ENCODE data around the gene PPM1A. TPM values are rescaled to one million over a fixed set of nuclear protein-coding genes. Genes with fewer than 3 reads are reported as not detected.

Gene PPM1A
- total and polyA plus RNA-seq, 2 experiments from 2014 or later, result 16.9 to 21.5 TPM

DNA sequence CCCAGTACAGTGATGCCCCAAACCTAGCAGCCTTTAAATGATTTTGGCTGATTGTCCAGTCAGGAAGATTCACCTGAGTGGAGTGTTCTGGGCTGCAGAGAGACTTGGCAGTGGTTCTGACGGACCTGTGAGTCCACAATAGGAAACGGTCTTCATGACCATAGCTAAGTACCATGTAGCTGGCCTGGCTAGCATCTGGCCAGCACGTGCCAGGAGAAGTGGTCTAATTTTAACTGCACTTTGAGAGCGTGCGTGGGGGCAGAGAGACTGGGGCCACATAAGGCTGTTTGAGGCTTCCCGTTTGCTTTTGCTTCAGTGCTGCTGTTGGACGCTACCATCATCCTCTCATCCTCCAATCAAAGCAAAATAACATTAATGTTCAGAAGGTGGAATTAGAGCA, 54.7 kb downstream of the PPM1A start:
- Histone ChIP-seq H3K27ac (no peak overlapping the region), H3K4me1 (ENCODE audit: insufficient read depth) (no peaks in the 10 kb centered on the region), H3K27me3 (replicated peaks; ENCODE audit: insufficient read depth) (no peaks in the 10 kb centered on the region), H3K9ac (no peak overlapping the region), H3K9me3 (ENCODE audit: low read depth) (no peaks in the 10 kb centered on the region), H3F3A (ENCODE audit: insufficient read depth) (0 out of 2 replicates have a peak, but pooled peaks cover 7% of the 10 kb centered on the region), H4K20me1 (ENCODE audit: insufficient read depth) (no peaks in the 10 kb centered on the region), H3K4me2 (ENCODE audit: unreplicated experiment) (no peak overlapping the region), H3K79me2 (ENCODE audit: insufficient read depth) (no peaks in the 10 kb centered on the region), H3K9me2 (ENCODE audit: insufficient read depth) (no peaks in the 10 kb centered on the region), H2AFZ (no peak overlapping the region), H3K4me3 (no peak overlapping the region), H3K36me3 (ENCODE audit: low read depth) (no peaks in the 10 kb centered on the region)
- TF ChIP-seq EZH2 (IDR thresholded peaks at IDR 0.05; ENCODE audit: insufficient read depth, poor library complexity, severe bottlenecking) (no peak), EZH2phosphoT487 (IDR thresholded peaks at IDR 0.05; ENCODE audit: insufficient read depth, low read depth) (no peak)
- no peak for DNase-seq
- in situ Hi-C loops (cut with MboI), result no loop called here
- 54 to 58% methylated on average over 7 of the region's 7 CpGs for WGBS, 2 experiments (ENCODE audit: low coverage in 1 of 2, low lambda C conversion rate in 2 of 2, missing lambda C conversion rate in 2 of 2)

DNA sequence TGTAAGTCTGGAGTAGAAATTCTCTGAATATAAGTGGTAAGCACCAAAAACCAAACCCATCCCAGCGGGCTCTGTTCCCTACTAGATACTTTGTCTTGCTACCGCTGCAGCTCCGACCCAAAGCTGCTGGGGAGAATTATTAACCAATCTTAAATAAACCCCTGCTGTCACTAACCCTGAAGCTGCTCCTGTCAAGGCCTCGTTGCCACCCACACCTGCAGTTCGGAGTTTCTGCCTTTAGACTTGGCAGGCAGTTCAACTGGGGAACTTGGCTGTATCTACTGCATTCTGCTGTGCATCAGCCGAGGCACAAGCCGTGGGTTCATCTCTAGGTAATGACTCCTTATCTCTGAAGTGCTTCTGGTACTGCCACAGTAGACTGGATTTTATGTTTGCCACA, 55.5 kb downstream of the PPM1A start:
- Histone ChIP-seq H3K9me2 (ENCODE audit: insufficient read depth) (no peaks in the 10 kb centered on the region), H3K36me3 (ENCODE audit: low read depth) (no peaks in the 10 kb centered on the region), H4K20me1 (ENCODE audit: insufficient read depth) (no peaks in the 10 kb centered on the region), H3K79me2 (ENCODE audit: insufficient read depth) (no peaks in the 10 kb centered on the region), H3K4me1 (ENCODE audit: insufficient read depth) (no peaks in the 10 kb centered on the region), H3K4me2 (ENCODE audit: unreplicated experiment) (no peak overlapping the region), H3K4me3 (no peak overlapping the region), H3F3A (ENCODE audit: insufficient read depth) (0 out of 2 replicates have a peak, but pooled peaks cover 7% of the 10 kb centered on the region), H3K27me3 (replicated peaks; ENCODE audit: insufficient read depth) (no peaks in the 10 kb centered on the region), H3K9ac (no peak overlapping the region), H3K27ac (no peak overlapping the region), H3K9me3 (ENCODE audit: low read depth) (no peaks in the 10 kb centered on the region), H2AFZ (no peak overlapping the region)
- WGBS, 2 experiments (ENCODE audit: low coverage in 1 of 2, low lambda C conversion rate in 2 of 2, missing lambda C conversion rate in 2 of 2), result 80 to 88% methylated on average over 7 of the region's 7 CpGs
- DNase-seq, result no peak
- in situ Hi-C loops (cut with MboI), result no loop called here
- TF ChIP-seq EZH2 (IDR thresholded peaks at IDR 0.05; ENCODE audit: insufficient read depth, poor library complexity, severe bottlenecking) (no peak), EZH2phosphoT487 (IDR thresholded peaks at IDR 0.05; ENCODE audit: insufficient read depth, low read depth) (no peak)

DNA sequence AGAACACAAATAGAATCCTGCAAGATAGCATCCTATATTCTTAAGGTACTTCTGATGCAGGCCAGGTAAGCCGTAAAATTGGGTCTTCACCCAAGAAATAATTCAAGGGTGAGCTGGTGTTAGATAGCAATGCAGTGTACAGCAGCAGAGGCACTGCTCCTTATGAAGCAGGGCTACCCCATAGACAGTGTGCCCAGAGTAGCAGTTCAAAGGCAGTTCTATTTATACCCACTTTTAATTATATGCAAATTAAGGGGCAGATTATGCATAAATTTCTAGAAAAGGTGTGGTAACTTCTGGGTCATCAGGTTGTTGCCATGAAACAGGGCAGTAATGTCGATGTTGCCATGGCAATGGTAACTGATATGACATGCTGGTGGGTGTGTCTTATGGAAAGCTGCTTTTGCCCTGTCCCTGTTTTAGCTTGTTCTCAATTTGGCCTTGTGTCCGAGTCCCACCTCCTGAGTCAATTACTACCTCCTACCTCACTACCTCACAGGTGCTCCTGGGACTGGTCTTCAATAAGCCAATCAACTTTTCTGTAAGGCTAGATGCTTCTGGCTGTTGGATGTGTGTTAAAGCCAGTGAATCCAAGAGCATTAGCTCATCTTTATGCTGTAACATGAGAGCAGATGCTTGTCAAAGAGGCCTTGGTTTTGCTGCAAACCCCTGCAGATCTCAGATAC, 61.0 kb downstream of the PPM1A start:
- no peak overlapping the region for H3K9ac ChIP-seq
- 0 out of 2 replicates have a peak, but pooled peaks cover 7% of the 10 kb centered on the region for H3F3A ChIP-seq (ENCODE audit: insufficient read depth)
- no peaks in the 10 kb centered on the region for H3K27me3 ChIP-seq (replicated peaks; ENCODE audit: insufficient read depth)
- no peak overlapping the region for H3K4me2 ChIP-seq (ENCODE audit: unreplicated experiment)
- H3K4me3 ChIP-seq, result no peak overlapping the region
- H3K79me2 ChIP-seq (ENCODE audit: insufficient read depth), result no peaks in the 10 kb centered on the region
- H3K27ac ChIP-seq, result no peak overlapping the region
- H2AFZ ChIP-seq, result no peak overlapping the region
- no peaks in the 10 kb centered on the region for H4K20me1 ChIP-seq (ENCODE audit: insufficient read depth)
- no peaks in the 10 kb centered on the region for H3K36me3 ChIP-seq (ENCODE audit: low read depth)
- no peaks in the 10 kb centered on the region for H3K9me3 ChIP-seq (ENCODE audit: low read depth)
- in situ Hi-C loops (cut with MboI), result no loop called here
- WGBS, 2 experiments (ENCODE audit: low coverage in 1 of 2, low lambda C conversion rate in 2 of 2, missing lambda C conversion rate in 2 of 2), result 33 to 34% methylated on average over 3 of the region's 3 CpGs
- no peaks in the 10 kb centered on the region for H3K9me2 ChIP-seq (ENCODE audit: insufficient read depth)
- no peak for TF ChIP-seq EZH2 (IDR thresholded peaks at IDR 0.05; ENCODE audit: insufficient read depth, poor library complexity, severe bottlenecking)
- TF ChIP-seq EZH2phosphoT487 (IDR thresholded peaks at IDR 0.05; ENCODE audit: insufficient read depth, low read depth), result no peak
- H3K4me1 ChIP-seq (ENCODE audit: insufficient read depth), result no peaks in the 10 kb centered on the region
- no peak for DNase-seq

DNA sequence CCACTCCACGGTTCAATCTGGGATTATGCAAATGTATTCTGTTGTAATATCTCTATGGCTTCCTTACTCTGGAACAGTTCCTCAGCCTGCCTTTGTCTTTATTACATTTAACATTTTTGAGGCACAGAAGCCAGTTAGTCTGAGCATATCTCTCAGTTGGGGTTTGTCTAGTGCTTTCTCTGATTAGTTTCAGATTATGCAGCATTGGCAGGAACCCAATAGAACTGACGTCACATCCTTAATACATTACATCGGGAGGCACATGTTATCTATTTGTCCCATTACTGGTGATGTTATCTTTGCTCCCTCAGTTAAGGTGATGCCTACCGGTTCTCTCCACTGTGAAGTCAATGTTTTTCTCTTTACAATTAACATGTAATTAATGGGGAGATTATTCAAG, 62.4 kb downstream of the PPM1A start:
- Histone ChIP-seq H3K9me3 (ENCODE audit: low read depth) (no peaks in the 10 kb centered on the region), H3K27me3 (replicated peaks; ENCODE audit: insufficient read depth) (no peaks in the 10 kb centered on the region), H4K20me1 (ENCODE audit: insufficient read depth) (no peaks in the 10 kb centered on the region), H3F3A (ENCODE audit: insufficient read depth) (0 out of 2 replicates have a peak, but pooled peaks cover 7% of the 10 kb centered on the region), H3K9ac (no peak overlapping the region), H3K4me3 (no peak overlapping the region), H3K4me1 (ENCODE audit: insufficient read depth) (no peaks in the 10 kb centered on the region), H3K27ac (no peak overlapping the region), H3K9me2 (ENCODE audit: insufficient read depth) (no peaks in the 10 kb centered on the region), H3K4me2 (ENCODE audit: unreplicated experiment) (no peak overlapping the region), H2AFZ (no peak overlapping the region), H3K36me3 (ENCODE audit: low read depth) (no peaks in the 10 kb centered on the region), H3K79me2 (ENCODE audit: insufficient read depth) (no peaks in the 10 kb centered on the region)
- DNase-seq, result peak; percentile 23
- TF ChIP-seq EZH2phosphoT487 (IDR thresholded peaks at IDR 0.05; ENCODE audit: insufficient read depth, low read depth), result no peak
- TF ChIP-seq EZH2 (IDR thresholded peaks at IDR 0.05; ENCODE audit: insufficient read depth, poor library complexity, severe bottlenecking), result no peak
- 0 to 1% methylated on average over 4 of the region's 4 CpGs for WGBS, 2 experiments (ENCODE audit: low coverage in 1 of 2, low lambda C conversion rate in 2 of 2, missing lambda C conversion rate in 2 of 2)
- in situ Hi-C loops (cut with MboI), result no loop called here

Measured in GM23248 (cell line).